Mesenchymal stem cell (in vitro differentiated cells and primary cell): ENCODE measurements around the gene COX4I1.
"Not testable (repeated sequence)": the region's sequence is repeated elsewhere in the genome, so short reads cannot be mapped to it uniquely, and the experiment has no call there.

ENCODE experiments used
- DNase-seq: peaks from one replicate; pipeline ENCODE4 v3.0.0-alpha.2; 2013
- H2AFZ ChIP-seq: one replicate; pipeline ENCODE4 v1.6.1; 2013; ENCODE audit warnings: low read depth, mild to moderate bottlenecking, control low read depth, inconsistent platforms, low read length, moderate library complexity
- H2AK5ac ChIP-seq: 2 replicates; pipeline ENCODE4 v1.6.1; 2013; ENCODE audit warnings: low read length, moderate library complexity, mild to moderate bottlenecking, inconsistent platforms; ENCODE audit not compliant: severe bottlenecking
- H2BK120ac ChIP-seq: one replicate; pipeline ENCODE4 v1.6.1; 2013; ENCODE audit warnings: low read depth, mild to moderate bottlenecking, inconsistent platforms, low read length, moderate library complexity
- H2BK12ac ChIP-seq, 2 experiments: one replicate each; pipeline ENCODE4 v1.6.1; 2013; ENCODE audit warnings: inconsistent platforms in 2 of 2, low read length in 2 of 2, mild to moderate bottlenecking in 2 of 2, moderate library complexity in 2 of 2, control low read depth in 1 of 2
- H2BK15ac ChIP-seq: one replicate; pipeline ENCODE4 v1.6.1; 2013; ENCODE audit warnings: mild to moderate bottlenecking, low read depth, inconsistent platforms; ENCODE audit not compliant: poor library complexity, severe bottlenecking
- H2BK5ac ChIP-seq: 2 replicates; pipeline ENCODE4 v1.6.1; 2013; ENCODE audit warnings: low read depth, mild to moderate bottlenecking, low read length, control low read depth, inconsistent platforms; ENCODE audit not compliant: poor library complexity, severe bottlenecking
- H3K14ac ChIP-seq, 2 experiments: one replicate each; pipeline ENCODE4 v1.6.1; 2013; ENCODE audit warnings: inconsistent platforms in 2 of 2, low read length in 2 of 2, control low read depth in 1 of 2, mild to moderate bottlenecking in 1 of 2, moderate library complexity in 1 of 2
- H3K18ac ChIP-seq, 2 experiments: one replicate each; pipeline ENCODE4 v1.6.1; 2013; ENCODE audit warnings: inconsistent platforms in 2 of 2, low read length in 2 of 2, control low read depth in 1 of 2, low read depth in 1 of 2, mild to moderate bottlenecking in 1 of 2
- H3K23ac ChIP-seq, 2 experiments: one replicate each; pipeline ENCODE4 v1.6.1; 2013; ENCODE audit warnings: inconsistent platforms in 2 of 2, low read length in 2 of 2, mild to moderate bottlenecking in 2 of 2, moderate library complexity in 2 of 2, control low read depth in 1 of 2
- H3K27ac ChIP-seq: 2 replicates; pipeline ENCODE4 v1.5.1; 2013; ENCODE audit warnings: mild to moderate bottlenecking, moderate library complexity, low read length, control low read depth, inconsistent platforms; ENCODE audit not compliant: poor library complexity, severe bottlenecking
- H3K27me3 ChIP-seq, 2 experiments: 2 replicates each; pipeline versions ENCODE4 v1.6.1 to v1.7.0; 2013; ENCODE audit warnings: low read length in 2 of 2, mild to moderate bottlenecking in 2 of 2, moderate library complexity in 2 of 2, control low read depth in 1 of 2, inconsistent platforms in 1 of 2; ENCODE audit not compliant: control insufficient read depth in 1 of 2, insufficient read depth in 1 of 2
- H3K36me3 ChIP-seq, 2 experiments: 2 replicates each; pipeline versions ENCODE4 v1.6.1 to v1.7.0; 2013; ENCODE audit warnings: low read length in 2 of 2, control low read depth in 1 of 2, inconsistent platforms in 1 of 2, low read depth in 1 of 2, mild to moderate bottlenecking in 1 of 2; ENCODE audit not compliant: insufficient read depth in 2 of 2, control insufficient read depth in 1 of 2
- H3K4ac ChIP-seq, 2 experiments: one replicate each; pipeline ENCODE4 v1.6.1; 2013; ENCODE audit warnings: inconsistent platforms in 2 of 2, low read length in 2 of 2, mild to moderate bottlenecking in 2 of 2, moderate library complexity in 2 of 2, control low read depth in 1 of 2, low read depth in 1 of 2
- H3K4me1 ChIP-seq: 2 replicates; pipeline ENCODE4 v1.6.1; 2013; ENCODE audit warnings: low read depth, low read length, control low read depth; ENCODE audit not compliant: control insufficient read depth, insufficient read depth
- H3K4me2 ChIP-seq: 2 replicates; pipeline ENCODE4 v1.6.1; 2013; ENCODE audit warnings: low read length, mild to moderate bottlenecking, inconsistent platforms; ENCODE audit not compliant: poor library complexity, severe bottlenecking
- H3K4me3 ChIP-seq, 2 experiments: 2 replicates each; pipeline versions ENCODE4 v1.5.1 to v1.7.0; 2013; ENCODE audit warnings: low read length in 2 of 2, mild to moderate bottlenecking in 2 of 2, control low read depth in 1 of 2, low read depth in 1 of 2; ENCODE audit not compliant: insufficient read depth in 1 of 2
- H3K79me1 ChIP-seq: replicated peaks from 2 replicates; pipeline ENCODE4 v1.6.1; 2013; ENCODE audit warnings: mild to moderate bottlenecking, control low read depth, low read length, inconsistent platforms; ENCODE audit not compliant: poor library complexity, severe bottlenecking
- H3K9ac ChIP-seq: 2 replicates; pipeline ENCODE4 v1.7.0; 2013; ENCODE audit warnings: mild to moderate bottlenecking, low read length, moderate library complexity
- H3K9me3 ChIP-seq: 2 replicates; pipeline ENCODE4 v1.7.0; 2013; ENCODE audit warnings: mild to moderate bottlenecking, low read length; ENCODE audit not compliant: control insufficient read depth
- H4K8ac ChIP-seq: one replicate; pipeline ENCODE4 v1.6.1; 2013; ENCODE audit warnings: inconsistent platforms, mild to moderate bottlenecking, low read length, moderate library complexity
- H4K91ac ChIP-seq: one replicate; pipeline ENCODE4 v1.6.1; 2013; ENCODE audit warnings: mild to moderate bottlenecking, low read length, inconsistent platforms
- WGBS: methylation state at CpG from one replicate; pipeline ENCODE4 v1.1.7; 2013; ENCODE audit warnings: mixed read lengths; 5-methylcytosine and 5-hydroxymethylcytosine counted together

Gene COX4I1

GRCh38 chr16:85836706-85837582 lies 37.4 kb downstream of the COX4I1 start:
- H3K18ac ChIP-seq: no peak overlapping the region
- H4K8ac ChIP-seq: no peak overlapping the region
- WGBS: 85% methylated on average over 23 of the region's 24 CpGs
- no peaks in the 10 kb centered on the region for H3K9me3 ChIP-seq
- H3K4me2 ChIP-seq: no peak overlapping the region
- no peak for DNase-seq
- H2BK5ac ChIP-seq: no peak overlapping the region
- H3K27ac ChIP-seq: no peak overlapping the region
- H3K4me3 ChIP-seq: no peak overlapping the region
- H2BK12ac ChIP-seq: no peak overlapping the region
- H3K36me3 ChIP-seq: no peaks in the 10 kb centered on the region
- no peak overlapping the region for H3K14ac ChIP-seq
- H3K4ac ChIP-seq: no peak overlapping the region
- H2BK15ac ChIP-seq: no peak overlapping the region
- peak overlapping the region; percentile 63 for H4K91ac ChIP-seq
- peaks cover 4 to 45% of the 10 kb centered on the region in 2 experiments for H3K27me3 ChIP-seq
- no peak overlapping the region for H2AK5ac ChIP-seq
- no peak overlapping the region for H2BK120ac ChIP-seq
- H3K79me1 ChIP-seq: no peaks in the 10 kb centered on the region
- H2AFZ ChIP-seq: no peak overlapping the region
- H3K9ac ChIP-seq: no peak overlapping the region
- H3K4me1 ChIP-seq: no peaks in the 10 kb centered on the region
- no peak overlapping the region for H3K23ac ChIP-seq

DNA sequence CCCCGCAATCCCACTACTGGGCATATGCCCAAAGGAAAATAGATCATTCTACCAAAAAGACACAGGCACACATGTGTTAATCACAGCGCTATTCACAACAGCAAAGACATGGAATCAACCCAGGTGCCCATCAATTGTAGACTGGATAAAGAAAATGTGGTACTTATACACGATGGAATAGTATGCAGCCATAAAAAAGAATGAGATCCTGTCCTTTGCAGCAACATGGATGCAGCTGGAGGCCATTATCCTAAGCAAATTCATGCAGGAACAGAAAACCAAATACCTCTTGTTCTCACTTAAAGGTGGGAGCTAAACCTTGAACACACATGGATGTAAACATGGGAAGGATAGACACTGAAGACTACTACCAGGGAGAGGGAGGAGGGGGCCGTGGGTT lies 38.2 kb downstream of the COX4I1 start:
- not testable (repeated sequence) for H2BK12ac ChIP-seq, H3K4me1 ChIP-seq, H3K79me1 ChIP-seq, H2BK15ac ChIP-seq, H4K8ac ChIP-seq, H3K27ac ChIP-seq, H4K91ac ChIP-seq, H3K4me3 ChIP-seq, H3K14ac ChIP-seq, H3K9ac ChIP-seq, H3K4ac ChIP-seq, H3K9me3 ChIP-seq, H3K18ac ChIP-seq, H3K23ac ChIP-seq, H3K36me3 ChIP-seq, H2BK120ac ChIP-seq, H3K4me2 ChIP-seq, DNase-seq, H2AFZ ChIP-seq, H2BK5ac ChIP-seq, H2AK5ac ChIP-seq
- peaks cover 4 to 45% of the 10 kb centered on the region in 2 experiments for H3K27me3 ChIP-seq
- 74% methylated on average over 2 of the region's 4 CpGs for WGBS

DNA sequence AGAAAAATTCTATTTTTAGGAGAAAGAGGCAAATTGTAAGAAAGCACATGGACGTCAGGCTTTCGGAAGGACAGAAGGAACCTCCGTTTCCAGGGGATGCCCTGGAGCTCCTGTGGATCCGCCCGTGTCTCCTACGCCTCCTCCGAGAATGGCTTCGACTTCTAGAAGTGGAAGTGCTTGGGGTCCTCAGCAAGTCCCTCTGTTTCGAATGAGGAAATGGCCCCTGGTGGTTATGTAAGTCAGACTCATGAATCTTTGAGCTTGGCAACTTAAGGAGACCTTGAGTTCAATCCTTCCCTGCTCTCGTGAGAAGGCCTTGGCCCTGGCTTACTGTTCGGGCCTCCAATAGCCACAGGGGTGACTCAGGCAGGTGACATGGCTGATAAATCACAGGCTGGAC lies 38.9 kb downstream of the COX4I1 start:
- no peak overlapping the region for H4K91ac ChIP-seq
- WGBS: 90% methylated on average over 11 of the region's 11 CpGs
- H2AK5ac ChIP-seq: no peak overlapping the region
- no peak for DNase-seq
- H2BK12ac ChIP-seq: no peak overlapping the region
- H3K79me1 ChIP-seq: no peaks in the 10 kb centered on the region
- H3K4me1 ChIP-seq: no peaks in the 10 kb centered on the region
- no peak overlapping the region for H2BK15ac ChIP-seq
- no peak overlapping the region for H4K8ac ChIP-seq
- H3K18ac ChIP-seq: no peak overlapping the region
- no peak overlapping the region for H3K9ac ChIP-seq
- H3K36me3 ChIP-seq: no peaks in the 10 kb centered on the region
- no peak overlapping the region for H2AFZ ChIP-seq
- H2BK5ac ChIP-seq: no peak overlapping the region
- H3K27ac ChIP-seq: no peak overlapping the region
- no peak overlapping the region for H3K4ac ChIP-seq
- no peak overlapping the region for H2BK120ac ChIP-seq
- H3K4me2 ChIP-seq: no peak overlapping the region
- H3K23ac ChIP-seq: no peak overlapping the region
- H3K14ac ChIP-seq: no peak overlapping the region
- peaks cover 4 to 46% of the 10 kb centered on the region in 2 experiments for H3K27me3 ChIP-seq
- H3K4me3 ChIP-seq: no peak overlapping the region
- peaks cover 7% of the 10 kb centered on the region for H3K9me3 ChIP-seq

- no peak overlapping the region for H3K27ac ChIP-seq
- H2AK5ac ChIP-seq: no peak overlapping the region
- no peak overlapping the region for H2BK15ac ChIP-seq
- H3K36me3 ChIP-seq: no peaks in the 10 kb centered on the region
- WGBS: 90% methylated on average over 21 of the region's 21 CpGs
- no peak overlapping the region for H2AFZ ChIP-seq
- no peak overlapping the region for H3K4ac ChIP-seq
- no peak overlapping the region for H3K14ac ChIP-seq
- no peak overlapping the region for H3K4me2 ChIP-seq
- no peak overlapping the region for H2BK12ac ChIP-seq
- H3K23ac ChIP-seq: no peak overlapping the region
- H4K91ac ChIP-seq: no peak overlapping the region
- no peak overlapping the region for H2BK5ac ChIP-seq
- no peak overlapping the region for H2BK120ac ChIP-seq
- H3K4me3 ChIP-seq: peak overlapping the region in 1 of 2 experiments; percentile 7
- no peak overlapping the region for H3K9ac ChIP-seq
- no peak overlapping the region for H3K18ac ChIP-seq
- H3K27me3 ChIP-seq: peaks cover 4 to 52% of the 10 kb centered on the region in 2 experiments
- H3K79me1 ChIP-seq: no peaks in the 10 kb centered on the region
- no peaks in the 10 kb centered on the region for H3K4me1 ChIP-seq
- no peak overlapping the region for H4K8ac ChIP-seq
- H3K9me3 ChIP-seq: peaks cover 7% of the 10 kb centered on the region
- DNase-seq: no peak
These were observed 39.5 kb downstream of the COX4I1 start for GRCh38 chr16:85838876-85839585.
